ENCODE measurements around the gene CHST14. TPM values are rescaled to one million over a fixed set of nuclear protein-coding genes. Genes with fewer than 3 reads are reported as not detected.

Gene CHST14
- polyA plus RNA-seq, 1 experiment = 32.3 TPM

GRCh38 chr15:40495516-40495915 is 24.7 kb downstream of the CHST14 start:
- no peak for DNase-seq (ENCODE audit: low read depth)
- ChIA-PET POLR2A (no interaction called here), CTCF (interaction anchor here (1.0 kb wide), 1 partner anchor 11 kb away, joined by 4 read pairs; no protein-coding TSS in a partner anchor)
- TF ChIP-seq, protein P1, sequence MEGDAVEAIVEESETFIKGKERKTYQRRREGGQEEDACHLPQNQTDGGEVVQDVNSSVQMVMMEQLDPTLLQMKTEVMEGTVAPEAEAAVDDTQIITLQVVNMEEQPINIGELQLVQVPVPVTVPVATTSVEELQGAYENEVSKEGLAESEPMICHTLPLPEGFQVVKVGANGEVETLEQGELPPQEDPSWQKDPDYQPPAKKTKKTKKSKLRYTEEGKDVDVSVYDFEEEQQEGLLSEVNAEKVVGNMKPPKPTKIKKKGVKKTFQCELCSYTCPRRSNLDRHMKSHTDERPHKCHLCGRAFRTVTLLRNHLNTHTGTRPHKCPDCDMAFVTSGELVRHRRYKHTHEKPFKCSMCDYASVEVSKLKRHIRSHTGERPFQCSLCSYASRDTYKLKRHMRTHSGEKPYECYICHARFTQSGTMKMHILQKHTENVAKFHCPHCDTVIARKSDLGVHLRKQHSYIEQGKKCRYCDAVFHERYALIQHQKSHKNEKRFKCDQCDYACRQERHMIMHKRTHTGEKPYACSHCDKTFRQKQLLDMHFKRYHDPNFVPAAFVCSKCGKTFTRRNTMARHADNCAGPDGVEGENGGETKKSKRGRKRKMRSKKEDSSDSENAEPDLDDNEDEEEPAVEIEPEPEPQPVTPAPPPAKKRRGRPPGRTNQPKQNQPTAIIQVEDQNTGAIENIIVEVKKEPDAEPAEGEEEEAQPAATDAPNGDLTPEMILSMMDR (IDR thresholded peaks at IDR 0.05; ENCODE audit: insufficient read depth, low read depth, low read length) = no peak
- Histone ChIP-seq H3K4me3 (ENCODE audit: low read depth, low read length) (no peak overlapping the region), H3K27me3 (ENCODE audit: control insufficient read depth, insufficient read depth, low read length) (peaks cover 3% of the 10 kb centered on the region), H3K36me3 (ENCODE audit: control insufficient read depth, insufficient read depth, low read length) (no peaks in the 10 kb centered on the region)

GRCh38 chr15:40498418-40498817 is 27.6 kb downstream of the CHST14 start:
- TF ChIP-seq, protein P1 (IDR thresholded peaks at IDR 0.05; ENCODE audit: insufficient read depth, low read depth, low read length) = no peak
- Histone ChIP-seq H3K36me3 (ENCODE audit: control insufficient read depth, insufficient read depth, low read length) (no peaks in the 10 kb centered on the region), H3K27me3 (ENCODE audit: control insufficient read depth, insufficient read depth, low read length) (no peaks in the 10 kb centered on the region; the same call in none of the 2 replicates), H3K4me3 (ENCODE audit: low read depth, low read length) (no peak overlapping the region)
- ChIA-PET CTCF (interaction anchor here (1.5 kb wide), 1 partner anchor 130 kb away, joined by 3 read pairs; no protein-coding TSS in a partner anchor), POLR2A (no interaction called here)
- DNase-seq (ENCODE audit: low read depth) = no peak

DNA sequence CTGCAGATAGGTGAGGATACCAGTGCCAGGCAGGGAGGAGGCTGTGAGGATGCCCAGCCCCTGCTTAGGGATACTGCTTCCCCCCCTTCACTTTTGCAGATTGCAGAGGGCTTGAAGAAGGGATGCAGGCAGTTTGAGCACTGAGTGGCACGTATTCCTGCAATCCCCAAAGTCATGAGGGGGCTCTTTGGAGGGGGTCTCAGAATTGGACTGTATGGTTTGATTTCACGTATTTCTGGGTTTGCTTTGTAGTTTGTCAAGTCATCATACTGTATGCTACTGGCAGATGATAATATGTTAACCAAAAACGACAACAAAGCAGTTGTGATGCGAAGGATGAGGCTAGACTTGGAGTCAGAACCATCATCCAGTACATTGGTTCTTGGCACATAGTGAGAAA is 28.1 kb downstream of the CHST14 start:
- ChIA-PET POLR2A (no interaction called here), CTCF (interaction anchor here (0.8 to 1.5 kb wide), 2 partner anchors 10 to 130 kb away, joined by 3 read pairs; no protein-coding TSS in a partner anchor)
- DNase-seq (ENCODE audit: low read depth) = no peak
- H3K27me3 ChIP-seq (ENCODE audit: control insufficient read depth, insufficient read depth, low read length) = no peaks in the 10 kb centered on the region; the same call in none of the 2 replicates
- H3K4me3 ChIP-seq (ENCODE audit: low read depth, low read length) = no peak overlapping the region
- no peaks in the 10 kb centered on the region for H3K36me3 ChIP-seq (ENCODE audit: control insufficient read depth, insufficient read depth, low read length)
- TF ChIP-seq, protein P1 (IDR thresholded peaks at IDR 0.05; ENCODE audit: insufficient read depth, low read depth, low read length) = no peak

- no peaks in the 10 kb centered on the region for H3K36me3 ChIP-seq (ENCODE audit: control insufficient read depth, insufficient read depth, low read length)
- ChIA-PET POLR2A (no interaction called here), CTCF (interaction anchor here (0.8 to 1.5 kb wide), 4 partner anchors 9 to 131 kb away, joined by 3 to 4 read pairs (median 4); no protein-coding TSS in a partner anchor)
- TF ChIP-seq, protein P1 (IDR thresholded peaks at IDR 0.05; ENCODE audit: insufficient read depth, low read depth, low read length) = no peak
- no peak overlapping the region for H3K4me3 ChIP-seq (ENCODE audit: low read depth, low read length)
- DNase-seq (ENCODE audit: low read depth) = no peak
- H3K27me3 ChIP-seq (ENCODE audit: control insufficient read depth, insufficient read depth, low read length) = no peaks in the 10 kb centered on the region; the same call in none of the 2 replicates
These were observed 29.1 kb downstream of the CHST14 start for GRCh38 chr15:40499931-40500330.

DNA sequence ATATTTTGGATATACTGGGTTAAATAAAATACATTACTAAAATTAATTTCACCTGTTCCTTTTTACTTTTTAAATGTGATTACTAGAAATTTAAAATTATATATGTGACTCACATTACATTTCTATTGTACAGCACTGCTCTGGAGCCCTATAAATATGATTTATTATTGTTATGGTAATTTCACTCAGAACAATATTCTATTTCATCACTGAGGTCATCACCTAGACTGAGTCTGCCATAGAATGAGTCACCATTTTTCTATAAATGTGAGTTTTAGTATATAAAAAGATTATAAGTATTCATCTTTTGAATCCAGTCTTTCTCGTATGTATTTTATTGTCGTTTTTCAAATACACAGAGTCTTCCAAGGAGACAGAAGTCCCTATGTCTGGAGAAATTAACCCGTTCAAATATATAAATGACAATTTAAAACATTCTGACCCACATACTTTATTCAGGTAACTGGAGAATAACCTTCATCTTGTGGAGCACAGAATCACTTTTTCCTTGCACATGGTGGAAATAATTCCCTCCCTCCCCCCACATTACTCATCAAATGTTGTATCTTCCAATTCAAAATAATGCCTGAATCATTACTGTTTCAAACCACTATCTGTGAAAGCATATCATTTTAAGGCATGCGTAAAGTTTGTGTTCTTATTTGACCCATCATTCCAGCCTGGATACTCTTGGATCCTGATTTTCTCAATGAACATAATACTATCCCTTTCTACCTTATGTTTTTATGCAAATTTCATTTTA is 30.0 kb downstream of the CHST14 start:
- ChIA-PET CTCF (interaction anchor here (0.8 kb wide), 1 partner anchor 19 kb away, joined by 4 read pairs; no protein-coding TSS in a partner anchor), POLR2A (no interaction called here)
- no peak for DNase-seq (ENCODE audit: low read depth)
- H3K27me3 ChIP-seq (ENCODE audit: control insufficient read depth, insufficient read depth, low read length) = no peaks in the 10 kb centered on the region; the same call in 1 of the 2 replicates
- no peak overlapping the region for H3K4me3 ChIP-seq (ENCODE audit: low read depth, low read length)
- TF ChIP-seq, protein P1 (IDR thresholded peaks at IDR 0.05; ENCODE audit: insufficient read depth, low read depth, low read length) = no peak
- no peaks in the 10 kb centered on the region for H3K36me3 ChIP-seq (ENCODE audit: control insufficient read depth, insufficient read depth, low read length)

All from BJ (cell line).